GM19193 (cell line): Measurements from ENCODE around the gene AAMP.

Experiments used
- POLR2A ChIP-seq: IDR thresholded peaks from 4 replicates; pipeline ENCODE4 v1.6.1; 2011; ENCODE audit not compliant: insufficient read depth, insufficient read length; ENCODE audit errors: extremely low read depth

The AAMP gene, protein sequence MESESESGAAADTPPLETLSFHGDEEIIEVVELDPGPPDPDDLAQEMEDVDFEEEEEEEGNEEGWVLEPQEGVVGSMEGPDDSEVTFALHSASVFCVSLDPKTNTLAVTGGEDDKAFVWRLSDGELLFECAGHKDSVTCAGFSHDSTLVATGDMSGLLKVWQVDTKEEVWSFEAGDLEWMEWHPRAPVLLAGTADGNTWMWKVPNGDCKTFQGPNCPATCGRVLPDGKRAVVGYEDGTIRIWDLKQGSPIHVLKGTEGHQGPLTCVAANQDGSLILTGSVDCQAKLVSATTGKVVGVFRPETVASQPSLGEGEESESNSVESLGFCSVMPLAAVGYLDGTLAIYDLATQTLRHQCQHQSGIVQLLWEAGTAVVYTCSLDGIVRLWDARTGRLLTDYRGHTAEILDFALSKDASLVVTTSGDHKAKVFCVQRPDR

DNA sequence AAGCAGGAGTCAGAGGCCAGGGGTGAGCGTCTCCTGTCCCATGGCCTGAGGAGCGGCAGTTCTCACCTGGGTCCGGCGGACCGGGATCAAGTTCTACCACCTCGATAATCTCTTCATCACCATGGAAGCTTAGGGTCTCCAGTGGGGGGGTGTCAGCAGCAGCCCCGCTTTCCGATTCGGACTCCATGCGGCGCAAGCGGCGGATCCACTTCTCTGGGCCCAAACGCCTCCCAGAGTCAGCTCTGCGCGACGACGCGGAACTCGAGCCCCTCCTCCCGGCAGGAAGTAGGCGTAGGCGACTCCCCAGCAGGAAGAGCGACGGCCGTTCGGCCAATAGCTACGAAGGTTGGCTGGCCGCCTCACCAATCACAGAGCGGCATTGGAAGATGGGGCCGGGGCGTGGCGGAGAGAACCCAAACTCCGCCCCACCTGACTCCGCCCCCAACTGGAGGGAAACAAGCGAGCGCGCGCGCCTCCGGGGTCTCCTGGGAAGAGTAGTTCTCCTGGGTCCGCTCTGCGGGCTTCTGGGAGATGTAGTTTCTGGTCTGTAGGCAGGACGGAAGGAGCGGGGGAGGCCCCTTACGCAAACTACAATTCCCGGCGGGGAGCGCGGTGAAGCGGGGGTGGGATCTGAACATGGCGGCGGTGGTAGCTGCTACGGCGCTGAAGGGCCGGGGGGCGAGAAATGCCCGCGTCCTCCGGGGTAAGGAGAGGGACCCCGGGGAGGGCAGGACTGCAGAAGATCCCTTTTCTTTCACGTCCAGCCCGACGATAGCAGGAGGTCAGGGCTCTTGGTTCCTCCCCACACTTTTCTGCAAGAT lies at the start of gene AAMP, which contains the start of gene PNKD:
TSS of gene AAMP (minus strand) at position 238 of the 821 bp plus-strand sequence. CDS start at position 187, 51 bp downstream.
TSS of gene PNKD (plus strand) at position 620 of the 821 bp plus-strand sequence. CDS start at position 637, 17 bp downstream.
- TF ChIP-seq POLR2A: peak; percentile 68

DNA sequence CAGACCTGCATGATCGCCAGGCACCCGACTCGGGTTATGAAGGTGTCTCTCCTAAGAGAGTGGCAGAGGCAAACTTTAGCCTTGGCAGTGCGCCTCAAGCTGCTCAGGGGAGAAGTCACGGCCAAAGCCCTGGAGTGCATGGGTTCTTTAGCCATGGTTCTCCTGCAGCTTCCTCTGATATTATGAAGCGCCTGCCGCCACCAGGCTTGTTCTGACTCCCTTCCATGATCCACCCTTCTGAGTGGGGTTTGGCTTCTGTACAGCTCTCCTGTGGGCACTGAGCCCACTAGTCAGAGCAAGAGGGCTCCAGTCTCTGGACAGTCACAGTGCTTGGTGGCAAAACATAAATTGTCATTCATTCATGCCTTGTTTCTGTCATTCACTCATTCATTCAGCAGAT lies 48.3 kb upstream of the AAMP start:
- no peak for TF ChIP-seq POLR2A

DNA sequence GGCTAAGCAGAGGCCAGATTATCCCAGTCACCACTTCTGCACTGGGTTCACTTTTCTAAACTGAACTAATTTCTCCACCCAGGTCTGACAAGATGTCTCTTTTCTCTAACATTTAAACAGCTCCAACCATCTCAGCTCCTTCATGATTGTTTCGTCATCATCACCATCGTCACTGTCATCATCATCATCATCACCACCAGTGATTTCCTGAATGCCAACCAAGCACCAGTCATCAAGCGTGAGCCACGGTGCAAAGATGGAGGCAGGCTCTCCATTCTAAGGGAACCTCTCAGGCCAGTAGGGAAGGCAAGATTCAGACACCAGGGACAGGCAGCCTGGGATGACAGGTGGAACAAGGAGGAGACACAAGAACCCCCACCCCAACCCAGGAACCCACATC lies 47.9 kb upstream of the AAMP start:
- TF ChIP-seq POLR2A: no peak

DNA sequence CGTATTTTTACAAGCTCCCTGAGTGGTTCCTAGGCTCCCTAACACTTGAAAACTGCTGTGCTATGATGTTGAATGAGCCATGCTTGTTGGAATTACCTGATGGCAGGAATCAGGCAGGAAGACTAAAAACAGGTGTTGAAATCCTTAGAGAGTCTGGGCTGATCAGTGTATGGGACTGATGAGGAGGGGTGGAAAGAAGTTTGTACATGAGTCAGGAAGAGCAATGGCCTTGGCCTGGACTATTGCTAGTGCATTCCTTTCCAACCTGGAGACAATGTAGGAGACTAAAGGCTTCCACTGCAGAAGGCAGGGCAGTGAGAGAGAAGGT lies 47.3 kb upstream of the AAMP start:
- TF ChIP-seq POLR2A: no peak

DNA sequence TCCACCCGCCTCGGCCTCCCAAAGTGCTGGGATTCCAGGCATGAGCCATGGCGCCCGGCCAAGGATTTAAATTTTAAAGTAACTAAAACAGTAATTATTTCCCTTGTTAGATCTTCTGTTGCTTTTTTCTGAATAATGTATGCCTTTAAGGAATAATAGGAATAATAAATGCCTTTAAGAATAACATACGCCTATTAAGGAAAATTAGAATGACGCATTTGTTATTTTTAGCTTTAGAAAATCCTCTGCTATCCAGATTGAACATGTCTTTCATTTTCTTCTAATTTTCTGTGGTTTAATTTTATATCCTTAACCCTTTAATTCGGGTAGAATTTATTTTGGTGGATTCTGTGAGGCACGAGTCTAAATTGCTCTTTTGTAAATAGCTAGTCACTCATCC lies 45.5 kb upstream of the AAMP start:
- TF ChIP-seq POLR2A: no peak

DNA sequence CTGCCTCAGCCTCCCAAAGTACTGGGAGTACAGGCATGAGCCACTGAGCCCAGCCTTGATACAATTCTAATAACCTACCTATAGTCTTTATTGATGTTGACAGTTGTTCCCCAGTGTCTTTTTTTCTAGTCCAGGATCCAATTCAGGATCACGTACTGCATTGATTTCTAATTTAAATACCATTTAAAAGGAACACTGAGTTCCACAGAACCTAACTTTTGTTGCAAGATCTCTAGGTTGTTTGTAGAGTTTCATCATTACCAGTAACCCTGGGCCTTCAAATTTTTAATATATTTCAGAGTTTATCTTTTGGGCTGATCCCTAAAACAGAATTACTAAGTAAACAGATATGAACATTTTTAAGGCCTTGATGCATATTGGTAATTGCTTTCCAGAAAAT lies 43.4 kb upstream of the AAMP start:
- no peak for TF ChIP-seq POLR2A

DNA sequence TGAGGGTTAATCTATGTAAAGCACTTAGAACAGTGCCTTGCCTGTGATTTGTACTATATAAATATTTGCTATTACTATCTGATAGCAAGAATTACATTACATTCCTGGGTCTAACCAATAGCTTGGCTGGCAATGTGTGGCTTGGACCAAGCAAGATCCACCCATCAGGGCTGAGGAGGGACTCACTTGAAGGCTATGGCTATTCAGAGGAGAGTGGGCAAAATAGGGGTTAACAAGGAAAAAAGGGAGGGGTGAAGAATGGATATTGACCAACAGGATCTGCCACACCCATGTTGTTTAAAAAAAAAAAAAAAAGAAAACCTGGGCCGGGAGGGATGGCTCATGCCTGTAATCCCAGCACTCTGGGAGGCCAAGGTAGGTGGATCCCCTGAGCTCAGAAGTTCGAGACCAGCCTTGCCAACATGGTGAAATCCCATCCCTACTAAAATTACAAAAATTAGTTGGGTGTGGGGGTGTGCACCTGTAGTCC lies 42.4 kb upstream of the AAMP start:
- no peak for TF ChIP-seq POLR2A

DNA sequence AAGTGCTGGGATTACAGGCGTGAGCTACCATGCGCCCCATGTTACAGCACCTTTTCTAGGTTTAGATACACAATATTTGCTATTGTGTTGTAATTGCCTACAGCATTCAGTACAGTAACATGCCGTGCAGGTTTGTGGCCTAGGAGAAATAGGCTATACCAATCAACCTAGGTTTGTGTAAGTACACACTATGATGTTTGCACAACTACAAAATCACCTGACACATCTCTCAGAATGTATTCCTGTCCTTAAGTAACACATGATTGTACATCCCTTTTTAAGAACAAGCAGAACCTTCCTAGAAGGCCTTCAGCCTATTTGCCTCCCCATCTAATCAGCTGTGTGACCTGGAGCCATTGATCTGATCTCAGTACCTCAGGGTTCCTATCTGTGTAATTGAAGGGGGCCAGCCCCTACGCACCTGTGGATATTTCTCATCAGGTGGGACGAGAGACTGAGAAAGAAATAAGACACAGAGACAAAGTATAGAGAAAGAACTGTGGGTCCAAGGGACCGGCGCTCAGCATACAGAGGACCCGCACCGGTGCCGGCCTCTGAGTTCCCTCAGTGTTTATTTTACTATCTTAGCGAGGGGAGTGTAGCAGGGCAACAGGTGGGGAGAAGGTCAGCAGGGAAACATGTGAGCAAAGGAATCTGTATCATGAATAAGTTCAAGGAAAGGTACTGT lies 41.1 kb upstream of the AAMP start:
- TF ChIP-seq POLR2A: no peak

DNA sequence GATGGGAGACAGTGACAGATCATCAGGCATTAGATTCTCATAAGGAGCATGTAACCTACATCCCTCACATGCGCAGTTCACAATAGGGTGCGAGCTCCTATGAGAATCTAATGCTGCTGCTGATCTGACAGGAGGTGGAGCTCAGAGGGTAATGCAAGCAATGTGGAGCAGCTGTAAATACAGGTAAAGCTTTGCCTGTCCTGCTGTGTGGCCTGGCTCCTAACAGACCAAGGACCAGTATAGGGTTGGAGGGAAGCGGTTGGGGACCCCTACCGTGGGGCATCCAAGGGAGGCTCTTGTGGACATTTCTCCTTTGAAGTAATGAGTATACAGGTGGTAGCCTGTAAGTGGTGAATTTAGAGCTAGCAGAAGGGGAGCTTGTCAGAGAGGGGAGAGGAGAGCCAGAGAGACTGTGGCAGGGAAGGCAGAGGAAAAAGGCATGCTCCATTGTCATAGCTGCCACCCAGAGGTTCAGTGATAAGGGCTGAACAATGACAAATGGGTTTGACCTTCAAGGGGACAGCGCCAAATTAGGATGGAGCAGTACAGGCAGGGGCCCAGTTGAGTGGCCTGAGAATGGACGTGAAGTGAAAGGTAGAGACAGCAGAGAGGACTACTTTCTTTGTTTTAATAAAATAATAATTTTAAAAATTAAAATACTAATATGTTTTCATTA lies 37.6 kb upstream of the AAMP start:
- no peak for TF ChIP-seq POLR2A

DNA sequence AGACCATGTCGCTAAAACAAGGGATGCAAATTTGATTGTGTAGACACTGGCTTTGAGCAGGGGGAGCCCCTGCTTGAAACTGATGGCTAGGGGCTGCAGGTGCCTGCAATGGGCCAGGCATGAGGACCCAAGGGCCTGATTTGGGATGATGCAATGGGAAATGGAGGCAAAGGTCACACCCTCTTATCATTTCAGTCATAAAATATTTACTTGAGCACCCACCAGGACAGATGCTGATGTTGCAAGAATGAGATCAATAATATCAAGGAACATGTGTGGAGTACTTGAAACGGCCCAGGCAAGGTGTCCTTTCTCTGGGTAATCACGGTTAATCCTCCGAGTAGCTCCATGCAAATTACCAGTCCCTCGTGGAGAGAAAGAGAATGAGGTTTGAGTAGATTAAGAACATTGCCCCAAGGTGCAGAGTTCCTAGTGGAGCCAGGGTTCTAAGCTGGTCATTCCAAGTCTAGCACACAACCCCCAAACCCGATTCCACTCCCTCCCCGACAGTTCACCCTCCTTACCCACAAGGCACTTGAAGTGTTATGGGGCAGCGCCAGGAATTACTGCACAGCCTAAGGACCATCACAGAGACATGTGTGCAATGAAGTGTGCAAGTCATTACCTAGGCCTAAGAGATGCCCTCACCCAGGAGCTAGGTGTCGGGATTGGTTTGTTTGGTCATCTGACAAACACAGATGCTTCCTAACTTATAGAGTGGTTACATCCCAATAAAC lies 36.4 kb upstream of the AAMP start:
- TF ChIP-seq POLR2A: no peak

DNA sequence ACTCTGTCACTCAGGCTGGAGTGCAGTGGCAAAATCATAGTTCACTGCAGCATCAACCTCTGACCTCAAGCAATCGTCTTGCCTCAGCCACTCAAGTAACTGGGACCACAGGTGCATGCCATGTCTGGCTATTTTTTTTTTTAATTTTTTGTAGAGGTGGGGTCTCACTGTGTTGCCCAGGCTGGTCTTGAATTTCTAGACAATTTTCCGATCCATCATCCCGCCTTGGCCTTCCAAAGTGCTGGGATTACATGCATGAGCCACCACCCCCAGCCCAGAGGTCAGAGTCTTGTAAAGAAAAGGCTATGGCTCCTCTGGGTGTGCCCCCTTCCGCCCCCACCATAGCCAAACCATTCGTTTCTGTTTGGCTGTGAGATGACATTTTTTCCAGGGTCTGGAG lies 35.4 kb upstream of the AAMP start:
- no peak for TF ChIP-seq POLR2A

DNA sequence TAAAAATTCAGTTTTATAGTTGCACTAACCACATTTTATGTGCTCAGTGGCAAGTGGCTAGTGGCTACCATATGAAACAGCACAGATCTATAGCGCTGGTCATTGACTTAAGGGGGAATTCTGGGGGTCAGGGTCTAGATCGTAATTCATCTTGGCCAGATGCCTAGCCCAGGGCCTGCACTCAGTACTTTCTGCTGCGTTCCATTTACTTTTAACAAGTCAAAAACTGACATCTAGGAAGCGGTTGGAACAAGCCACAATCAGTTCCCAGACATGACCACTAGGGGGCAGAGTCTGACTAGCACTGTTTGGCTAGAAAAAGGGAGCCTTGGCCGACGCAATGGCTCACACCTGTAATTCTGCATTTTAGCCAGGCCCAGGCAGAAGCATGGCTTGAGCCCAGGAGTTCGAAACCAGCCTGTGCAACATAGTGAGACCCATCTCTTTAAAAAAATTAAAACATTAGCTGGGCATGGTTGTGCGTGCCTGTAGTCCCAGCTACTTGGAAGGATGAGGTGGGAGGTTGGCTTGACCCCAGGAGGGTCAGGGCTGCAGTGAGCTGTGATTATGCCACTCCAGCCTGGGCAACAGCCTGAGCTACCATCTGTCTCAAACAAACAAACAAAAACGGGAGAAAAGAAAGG lies 31.4 kb upstream of the AAMP start:
- TF ChIP-seq POLR2A: no peak

DNA sequence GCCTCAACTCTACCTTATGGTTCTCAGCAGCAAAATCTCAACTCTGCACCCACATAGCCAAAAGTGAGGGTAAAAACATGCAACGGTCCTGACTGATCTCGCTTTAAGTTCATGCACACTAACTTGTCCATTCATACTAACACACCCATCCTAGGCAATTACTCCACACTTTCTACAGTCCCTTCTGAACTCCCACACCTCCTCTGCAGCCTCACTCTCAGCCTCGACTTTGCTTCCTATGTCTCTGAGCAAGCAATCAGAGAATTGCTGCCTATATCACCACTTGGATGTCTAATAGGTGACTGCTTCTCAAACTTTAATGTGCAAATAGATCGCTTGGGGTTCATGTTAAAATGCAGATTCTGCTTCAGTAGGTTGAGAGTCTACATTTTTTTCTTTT lies 30.2 kb upstream of the AAMP start:
- TF ChIP-seq POLR2A: no peak

DNA sequence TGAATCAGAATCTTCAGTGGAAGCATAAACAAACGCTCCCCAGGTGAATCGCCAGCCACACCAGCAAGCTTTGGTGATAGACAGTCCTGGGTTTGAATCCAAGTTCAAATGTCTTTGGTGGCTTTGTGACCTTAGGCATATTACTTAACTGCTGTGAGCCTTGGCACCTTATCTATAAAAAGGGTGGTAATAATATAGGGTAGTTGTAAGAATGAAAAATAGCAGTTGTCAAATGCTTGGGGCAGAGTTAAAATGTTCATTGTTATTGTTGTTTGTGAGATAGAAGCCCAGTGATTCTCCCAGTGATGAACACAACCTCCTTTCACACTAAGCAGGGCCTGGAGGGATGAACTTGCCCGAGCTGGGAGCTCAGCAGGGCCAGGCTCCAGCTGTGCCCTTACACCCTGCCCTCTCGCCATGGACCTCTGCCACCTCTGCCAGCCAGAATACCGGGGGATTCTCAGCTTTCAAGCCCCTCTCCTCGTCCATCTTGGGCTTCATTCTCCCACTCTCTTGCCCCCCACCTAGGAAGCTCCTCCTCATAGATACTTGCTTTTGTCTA lies 28.5 kb upstream of the AAMP start:
- no peak for TF ChIP-seq POLR2A

DNA sequence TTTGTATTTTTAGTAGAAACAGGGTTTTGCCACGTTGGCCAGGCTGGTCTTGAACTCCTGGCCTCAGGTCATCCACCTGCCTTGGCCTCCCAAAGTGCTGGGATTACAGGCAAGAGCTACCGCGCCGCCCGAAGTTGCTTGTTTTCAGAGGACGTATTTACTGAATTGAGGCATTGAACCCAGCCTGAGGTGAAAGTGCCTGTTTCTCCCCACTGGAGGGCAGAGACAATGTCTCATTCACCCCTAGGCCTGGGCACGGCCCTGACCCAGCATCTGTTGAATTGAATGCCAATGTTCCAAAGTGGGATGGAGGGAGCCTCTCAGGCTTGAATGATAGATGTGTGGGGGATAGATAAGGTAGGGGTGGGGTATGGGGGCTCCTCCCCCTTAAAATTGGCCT lies 26.9 kb upstream of the AAMP start:
- TF ChIP-seq POLR2A: no peak
